Neural progenitor cell (in vitro differentiated cells): ENCODE data around the gene MT1B. TPM values are rescaled to one million over a fixed set of nuclear protein-coding genes. Genes with fewer than 3 reads are reported as not detected.

Source experiments
- DNase-seq: peaks from one replicate; pipeline ENCODE4 v3.0.0-alpha.2; 2016; ENCODE audit warnings: low spot score
- H2AFZ ChIP-seq: fragments of 200-600 bp; sonication (generic); replicated peaks from 2 replicates; pipeline ENCODE4 v1.6.1; 2016; ENCODE audit warnings: antibody characterized with exemption
- H3F3A ChIP-seq: fragments of 200-600 bp; sonication (generic); 2 replicates; pipeline ENCODE4 v1.6.1; 2016; ENCODE audit warnings: antibody characterized with exemption, low read depth
- H3K27ac ChIP-seq: fragments of 200-600 bp; sonication (generic); 2 replicates; pipeline ENCODE4 v1.5.1; 2016; ENCODE audit warnings: mild to moderate bottlenecking
- H3K27me3 ChIP-seq: fragments of 200-600 bp; sonication (generic); 2 replicates; pipeline ENCODE4 v1.6.1; 2016; ENCODE audit warnings: mild to moderate bottlenecking, moderate library complexity
- H3K36me3 ChIP-seq: fragments of 200-600 bp; sonication (generic); 2 replicates; pipeline ENCODE4 v1.5.1; 2016
- H3K4me1 ChIP-seq: fragments of 200-600 bp; sonication (generic); 2 replicates; pipeline ENCODE4 v1.6.1; 2016; ENCODE audit warnings: mixed run types
- H3K4me2 ChIP-seq: fragments of 200-600 bp; sonication (generic); 2 replicates; pipeline ENCODE4 v1.6.1; 2016
- H3K4me3 ChIP-seq: fragments of 200-600 bp; sonication (generic); 2 replicates; pipeline ENCODE4 v1.5.1; 2016
- H3K79me2 ChIP-seq: fragments of 200-600 bp; sonication (generic); 2 replicates; pipeline ENCODE4 v1.6.1; 2016; ENCODE audit warnings: low read depth
- H3K9ac ChIP-seq: fragments of 200-600 bp; sonication (generic); 2 replicates; pipeline ENCODE4 v1.6.1; 2016
- H3K9me3 ChIP-seq: fragments of 200-600 bp; sonication (generic); 2 replicates; pipeline ENCODE4 v1.5.1; 2016; ENCODE audit warnings: low read depth
- H4K20me1 ChIP-seq: fragments of 200-600 bp; sonication (generic); 2 replicates; pipeline ENCODE4 v1.6.1; 2016; ENCODE audit warnings: low read depth
- H3K27ac Mint-ChIP-seq: 3 replicates; pipeline ENCODE4 v1.8.0; 2021; ENCODE audit warnings: mixed read lengths
- H3K27me3 Mint-ChIP-seq: 2 replicates; pipeline ENCODE4 v1.8.0; 2022; ENCODE audit warnings: low read depth, mild to moderate bottlenecking, inconsistent platforms, moderate library complexity, mixed read lengths; ENCODE audit not compliant: insufficient read depth
- H3K36me3 Mint-ChIP-seq: 3 replicates; pipeline ENCODE4 v1.8.0; 2021; ENCODE audit warnings: mixed read lengths
- H3K4me1 Mint-ChIP-seq: 3 replicates; pipeline ENCODE4 v1.8.0; 2021; ENCODE audit warnings: mixed read lengths
- H3K4me3 Mint-ChIP-seq: 3 replicates; pipeline ENCODE4 v1.8.0; 2021; ENCODE audit warnings: mild to moderate bottlenecking, moderate library complexity, mixed read lengths
- H3K9me3 Mint-ChIP-seq: 3 replicates; pipeline ENCODE4 v1.8.0; 2020; ENCODE audit warnings: mixed read lengths
- CTCF ChIP-seq: fragments of 200-600 bp; sonication (generic); IDR thresholded peaks from 2 replicates; pipeline ENCODE4 v1.5.1; 2017; ENCODE audit warnings: antibody characterized with exemption, mild to moderate bottlenecking
- EZH2 ChIP-seq: fragments of 200-600 bp; sonication (generic); IDR thresholded peaks from 2 replicates; pipeline ENCODE4 v1.6.1; 2017; ENCODE audit warnings: antibody characterized with exemption, mild to moderate bottlenecking, moderate library complexity
- EZH2phosphoT487 ChIP-seq: fragments of 200-600 bp; sonication (generic); IDR thresholded peaks from 2 replicates; pipeline ENCODE4 v1.6.1; 2017; ENCODE audit warnings: antibody characterized with exemption
- total RNA-seq: library from RNA; depleted of rRNA; stranded (reverse); fragments of >200 nt; gene quantifications from 2 replicates; pipeline ENCODE4 v1.2.3, GENCODE V29; 2015; ENCODE audit warnings: low replicate concordance

Gene MT1B
- total RNA-seq, 1 donor from 2014 or later, result not detected

GRCh38 chr16:56679078-56679730, 27.5 kb downstream of the MT1B start:
- H3K27ac ChIP-seq, result no peak overlapping the region
- H3K4me3 ChIP-seq, result no peak overlapping the region
- no peaks in the 10 kb centered on the region for H3K79me2 ChIP-seq
- H2AFZ ChIP-seq, result no peak overlapping the region
- H3K4me1 Mint-ChIP-seq, result peaks cover 22% of the 10 kb centered on the region
- DNase-seq, result no peak
- no peak overlapping the region for H3K27ac Mint-ChIP-seq
- H3F3A ChIP-seq, result peaks cover 18% of the 10 kb centered on the region
- no peak overlapping the region for H3K9ac ChIP-seq
- H3K9me3 ChIP-seq, result no peaks in the 10 kb centered on the region
- H3K4me2 ChIP-seq, result no peak overlapping the region
- no peaks in the 10 kb centered on the region for H4K20me1 ChIP-seq
- no peak overlapping the region for H3K4me3 Mint-ChIP-seq
- no peak for TF ChIP-seq CTCF
- no peak for TF ChIP-seq EZH2
- TF ChIP-seq EZH2phosphoT487, result no peak
- H3K4me1 ChIP-seq, result peaks cover 5% of the 10 kb centered on the region
- peaks cover 27% of the 10 kb centered on the region for H3K27me3 Mint-ChIP-seq
- H3K27me3 ChIP-seq, result peaks cover 99% of the 10 kb centered on the region
- no peaks in the 10 kb centered on the region for H3K9me3 Mint-ChIP-seq
- H3K36me3 ChIP-seq, result no peaks in the 10 kb centered on the region
- no peaks in the 10 kb centered on the region for H3K36me3 Mint-ChIP-seq

- H3K9me3 Mint-ChIP-seq, result no peaks in the 10 kb centered on the region
- no peak overlapping the region for H3K27ac Mint-ChIP-seq
- H2AFZ ChIP-seq, result no peak overlapping the region
- H3K27me3 Mint-ChIP-seq, result peaks cover 24% of the 10 kb centered on the region
- H3K4me1 Mint-ChIP-seq, result peaks cover 22% of the 10 kb centered on the region
- TF ChIP-seq CTCF (no peak), EZH2phosphoT487 (no peak), EZH2 (no peak)
- no peak overlapping the region for H3K4me3 ChIP-seq
- H3K9ac ChIP-seq, result no peak overlapping the region
- H3K79me2 ChIP-seq, result no peaks in the 10 kb centered on the region
- H3K36me3 ChIP-seq, result no peaks in the 10 kb centered on the region
- peaks cover 99% of the 10 kb centered on the region for H3K27me3 ChIP-seq
- no peaks in the 10 kb centered on the region for H3K9me3 ChIP-seq
- H3K36me3 Mint-ChIP-seq, result no peaks in the 10 kb centered on the region
- peaks cover 18% of the 10 kb centered on the region for H3F3A ChIP-seq
- H4K20me1 ChIP-seq, result no peaks in the 10 kb centered on the region
- H3K27ac ChIP-seq, result no peak overlapping the region
- H3K4me2 ChIP-seq, result no peak overlapping the region
- H3K4me3 Mint-ChIP-seq, result no peak overlapping the region
- peaks cover 5% of the 10 kb centered on the region for H3K4me1 ChIP-seq
- no peak for DNase-seq
Observed at GRCh38 chr16:56679818-56680217, 28.1 kb downstream of the MT1B start.

GRCh38 chr16:56681939-56682702, 30.4 kb downstream of the MT1B start, which contains the start of gene MT1X:
Gene MT1X, plus strand, starts transcription at chr16:56682470. Its CDS starts 71 bp downstream, at chr16:56682541.
- Histone ChIP-seq H3K4me3 (peak within 1 kb of the TSS; percentile 58), H3F3A (peaks cover 5% of the 10 kb centered on the region), H4K20me1 (no peaks in the 10 kb centered on the region), H3K27me3 (peaks cover 76% of the 10 kb centered on the region), H2AFZ (peak within 1 kb of the TSS; percentile 90), H3K9me3 (no peaks in the 10 kb centered on the region), H3K36me3 (no peaks in the 10 kb centered on the region), H3K4me1 (peaks cover 5% of the 10 kb centered on the region), H3K79me2 (no peaks in the 10 kb centered on the region), H3K4me2 (peak within 1 kb of the TSS; percentile 93), H3K27ac (no peak within 1 kb of the TSS), H3K9ac (no peak within 1 kb of the TSS)
- DNase-seq, result peak; percentile 80
- no peak within 1 kb of the TSS for H3K27ac Mint-ChIP-seq
- H3K4me1 Mint-ChIP-seq, result peaks cover 22% of the 10 kb centered on the region
- peaks cover 3% of the 10 kb centered on the region for H3K36me3 Mint-ChIP-seq
- H3K27me3 Mint-ChIP-seq, result peaks cover 14% of the 10 kb centered on the region
- peaks cover 7% of the 10 kb centered on the region for H3K9me3 Mint-ChIP-seq
- no peak for TF ChIP-seq CTCF
- TF ChIP-seq EZH2phosphoT487, result peak; percentile 46
- no peak for TF ChIP-seq EZH2
- H3K4me3 Mint-ChIP-seq, result peak within 1 kb of the TSS; percentile 89
